Caco-2 (cell line): ENCODE measurements around the gene TMEM87A. TPM values are rescaled to one million over a fixed set of nuclear protein-coding genes. Genes with fewer than 3 reads are reported as not detected.

ENCODE experiments used
- BruUV-seq: library from RNA; stranded (reverse); fragments of 400-500 nt; replicated peaks from 2 replicates; lab custom pipeline; 2021; lab: Mats Ljungman, UMichigan
- CTCF ChIA-PET: fragments of 300-600 bp; sonication (Branson Sonifier 250); formaldehyde crosslinking; loops from one replicate; lab custom pipeline; 2022; ENCODE audit warnings: antibody characterized with exemption; lab: Charles Lee
- POLR2A ChIA-PET: fragments of 300-600 bp; sonication (Branson Sonifier 250); formaldehyde crosslinking; loops from one replicate; lab custom pipeline; 2022; ENCODE audit warnings: antibody characterized with exemption; lab: Charles Lee
- DNase-seq, 2 experiments: peaks; one replicate each; pipeline versions ENCODE4 v3.0.0 to v3.0.0-alpha.2; 2020 to 2022
- H3K27me3 ChIP-seq: replicated peaks from 2 replicates; pipeline ENCODE4 v1.6.0; 2011; ENCODE audit warnings: low read length; ENCODE audit not compliant: control insufficient read depth, insufficient read depth
- H3K36me3 ChIP-seq: 2 replicates; pipeline ENCODE4 v1.5.1; 2011; ENCODE audit warnings: low read length; ENCODE audit not compliant: control insufficient read depth, insufficient read depth
- H3K4me1 ChIP-seq: fragments of 250-450 bp; sonication (Bioruptor Pico); 2 replicates; pipeline ENCODE4 v1.5.1; 2020; ENCODE audit warnings: mild to moderate bottlenecking
- H3K4me3 ChIP-seq: 2 replicates; pipeline ENCODE4 v1.5.1; 2011; ENCODE audit warnings: low read depth, mild to moderate bottlenecking, control low read depth, low read length
- H3K9me3 ChIP-seq: fragments of 250-450 bp; sonication (Bioruptor Pico); 2 replicates; pipeline ENCODE4 v1.5.1; 2020; ENCODE audit warnings: mild to moderate bottlenecking, moderate library complexity
- H3K27ac Mint-ChIP-seq: one replicate; pipeline ENCODE4 v1.8.0; 2022; ENCODE audit warnings: mixed read lengths; ENCODE audit not compliant: unreplicated experiment
- H3K27me3 Mint-ChIP-seq: one replicate; pipeline ENCODE4 v1.8.0; 2022; ENCODE audit warnings: mixed read lengths; ENCODE audit not compliant: insufficient read depth, unreplicated experiment
- H3K36me3 Mint-ChIP-seq: one replicate; pipeline ENCODE4 v1.8.0; 2022; ENCODE audit warnings: mild to moderate bottlenecking, mixed read lengths; ENCODE audit not compliant: insufficient read depth, unreplicated experiment
- H3K4me1 Mint-ChIP-seq: one replicate; pipeline ENCODE4 v1.8.0; 2022; ENCODE audit warnings: low read depth, mixed read lengths; ENCODE audit not compliant: unreplicated experiment
- H3K4me3 Mint-ChIP-seq: one replicate; pipeline ENCODE4 v1.8.0; 2022; ENCODE audit warnings: mild to moderate bottlenecking, moderate library complexity, mixed read lengths; ENCODE audit not compliant: unreplicated experiment
- H3K9me3 Mint-ChIP-seq: one replicate; pipeline ENCODE4 v1.8.0; 2022; ENCODE audit warnings: mixed read lengths; ENCODE audit not compliant: unreplicated experiment
- intact Hi-C: fragments of 100-400 bp; cut with micrococcal nuclease; formaldehyde crosslinking; loops from one replicate; pipeline ENCODE4 v1.10.0; 2022; ENCODE audit not compliant: unreplicated experiment
- total RNA-seq: library from RNA; stranded (reverse); gene quantifications from 2 replicates; pipeline ENCODE4 v1.2.3, GENCODE V29; 2022
- TF ChIP-seq, protein P1 (sequence below), 2 experiments: fragments of 200-600 bp in 1 of 2; IDR thresholded peaks; 1 replicate in 1 of 2; 2 replicates in 1 of 2; pipeline versions ENCODE4 v1.5.1 to v1.8.0; 2011 to 2022; ENCODE audit warnings: antibody characterized with exemption in 1 of 2, control low read depth in 1 of 2, inconsistent platforms in 1 of 2, low read depth in 1 of 2, low read length in 1 of 2, mild to moderate bottlenecking in 1 of 2, moderate library complexity in 1 of 2; ENCODE audit not compliant: insufficient read depth in 1 of 2, severe bottlenecking in 1 of 2, unreplicated experiment in 1 of 2

Gene TMEM87A
- total RNA-seq, 1 experiment from 2014 or later: 38.4 TPM

DNA sequence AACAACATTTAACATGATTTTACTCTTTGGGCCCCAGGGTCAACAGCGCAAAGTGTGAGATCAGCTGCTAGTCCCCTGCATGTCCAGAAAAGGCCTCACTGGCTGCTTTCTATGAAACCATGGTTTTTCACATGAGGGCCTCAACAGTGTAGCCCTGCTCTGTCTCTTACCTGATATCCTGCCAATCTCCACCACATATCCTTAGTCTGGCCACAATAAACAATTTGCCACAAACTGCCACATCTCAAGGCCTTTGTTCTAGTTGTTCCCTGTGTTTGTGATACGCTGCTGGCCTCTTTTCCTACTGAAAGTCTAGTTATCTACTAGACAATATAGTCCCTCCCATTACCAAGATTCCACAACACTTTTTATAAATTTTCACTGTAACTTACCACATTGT is 82.9 kb downstream of the TMEM87A start:
- H3K9me3 ChIP-seq: no peaks in the 10 kb centered on the region
- Mint-ChIP-seq H3K9me3 (no peaks in the 10 kb centered on the region), H3K27ac (no peak overlapping the region), H3K4me1 (no peaks in the 10 kb centered on the region), H3K36me3 (peaks cover 17% of the 10 kb centered on the region), H3K27me3 (no peaks in the 10 kb centered on the region), H3K4me3 (no peak overlapping the region)
- no TSS peak for BruUV-seq
- H3K36me3 ChIP-seq: no peaks in the 10 kb centered on the region
- TF ChIP-seq, protein P1, sequence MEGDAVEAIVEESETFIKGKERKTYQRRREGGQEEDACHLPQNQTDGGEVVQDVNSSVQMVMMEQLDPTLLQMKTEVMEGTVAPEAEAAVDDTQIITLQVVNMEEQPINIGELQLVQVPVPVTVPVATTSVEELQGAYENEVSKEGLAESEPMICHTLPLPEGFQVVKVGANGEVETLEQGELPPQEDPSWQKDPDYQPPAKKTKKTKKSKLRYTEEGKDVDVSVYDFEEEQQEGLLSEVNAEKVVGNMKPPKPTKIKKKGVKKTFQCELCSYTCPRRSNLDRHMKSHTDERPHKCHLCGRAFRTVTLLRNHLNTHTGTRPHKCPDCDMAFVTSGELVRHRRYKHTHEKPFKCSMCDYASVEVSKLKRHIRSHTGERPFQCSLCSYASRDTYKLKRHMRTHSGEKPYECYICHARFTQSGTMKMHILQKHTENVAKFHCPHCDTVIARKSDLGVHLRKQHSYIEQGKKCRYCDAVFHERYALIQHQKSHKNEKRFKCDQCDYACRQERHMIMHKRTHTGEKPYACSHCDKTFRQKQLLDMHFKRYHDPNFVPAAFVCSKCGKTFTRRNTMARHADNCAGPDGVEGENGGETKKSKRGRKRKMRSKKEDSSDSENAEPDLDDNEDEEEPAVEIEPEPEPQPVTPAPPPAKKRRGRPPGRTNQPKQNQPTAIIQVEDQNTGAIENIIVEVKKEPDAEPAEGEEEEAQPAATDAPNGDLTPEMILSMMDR (IDR thresholded peaks at IDR 0.05; ENCODE audit: insufficient read depth in 1 of 2, low read depth in 1 of 2, low read length in 1 of 2, severe bottlenecking in 1 of 2, unreplicated experiment in 1 of 2): no peak
- intact Hi-C loops: no loop called here
- ChIA-PET POLR2A (no interaction called here), CTCF (no interaction called here)
- no peaks in the 10 kb centered on the region for H3K27me3 ChIP-seq
- H3K4me3 ChIP-seq: no peak overlapping the region
- no peak for DNase-seq
- no peaks in the 10 kb centered on the region for H3K4me1 ChIP-seq

DNA sequence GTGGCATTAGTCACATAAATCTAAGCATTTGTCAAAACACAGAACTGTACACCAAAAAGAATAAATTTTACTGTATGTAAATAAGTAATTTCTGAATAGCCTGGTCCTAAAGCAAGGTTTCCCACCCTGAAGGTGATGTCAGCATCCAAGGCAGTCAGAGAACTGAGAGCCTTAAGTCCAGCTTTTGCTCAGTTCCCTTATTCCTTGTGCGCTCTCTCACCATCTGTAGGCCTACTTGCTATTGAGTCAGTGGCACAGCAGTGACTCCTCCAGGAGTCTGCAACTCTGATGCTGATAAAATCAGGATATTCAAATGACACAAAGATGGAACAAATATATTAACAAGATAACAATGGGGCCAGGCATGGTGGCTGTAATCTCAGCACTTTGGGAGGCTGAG is 87.4 kb downstream of the TMEM87A start:
- Mint-ChIP-seq H3K9me3 (no peaks in the 10 kb centered on the region), H3K27ac (no peak overlapping the region), H3K4me1 (no peaks in the 10 kb centered on the region), H3K36me3 (peaks cover 37% of the 10 kb centered on the region), H3K27me3 (no peaks in the 10 kb centered on the region), H3K4me3 (no peak overlapping the region)
- POLR2A ChIA-PET: no interaction called here
- intact Hi-C loops: no loop called here
- no peaks in the 10 kb centered on the region for H3K27me3 ChIP-seq
- no peaks in the 10 kb centered on the region; the same call in 1 of the 2 replicates for H3K36me3 ChIP-seq
- CTCF ChIA-PET: no interaction called here
- BruUV-seq: no TSS peak
- H3K9me3 ChIP-seq: no peaks in the 10 kb centered on the region
- DNase-seq: no peak
- TF ChIP-seq, protein P1 (IDR thresholded peaks at IDR 0.05; ENCODE audit: insufficient read depth in 1 of 2, low read depth in 1 of 2, low read length in 1 of 2, severe bottlenecking in 1 of 2, unreplicated experiment in 1 of 2): no peak
- H3K4me1 ChIP-seq: no peaks in the 10 kb centered on the region
- H3K4me3 ChIP-seq: no peak overlapping the region

DNA sequence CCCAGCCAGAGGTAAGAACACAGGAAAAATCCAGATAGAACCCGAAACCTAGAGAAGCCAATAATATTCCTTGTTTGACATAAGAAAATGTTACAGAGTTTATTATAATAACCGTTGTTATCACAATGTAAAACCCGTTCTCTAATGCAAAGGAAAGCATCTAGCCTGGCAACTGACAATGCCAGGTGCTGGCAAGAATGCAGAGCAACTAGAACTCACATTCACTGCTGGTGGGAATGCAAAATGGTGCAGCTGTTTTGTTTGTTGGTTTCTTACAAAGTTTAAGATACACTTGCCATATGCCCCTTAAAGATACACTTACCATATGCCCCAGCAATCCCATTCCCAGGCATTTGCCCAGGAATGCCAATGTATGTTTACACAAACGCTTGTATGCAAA is 88.5 kb downstream of the TMEM87A start:
- Histone ChIP-seq H3K9me3 (no peaks in the 10 kb centered on the region), H3K36me3 (no peaks in the 10 kb centered on the region; the same call in 1 of the 2 replicates), H3K27me3 (no peaks in the 10 kb centered on the region), H3K4me1 (no peaks in the 10 kb centered on the region), H3K4me3 (no peak overlapping the region)
- no peak for DNase-seq
- POLR2A ChIA-PET: no interaction called here
- H3K9me3 Mint-ChIP-seq: no peaks in the 10 kb centered on the region
- intact Hi-C loops: no loop called here
- no peaks in the 10 kb centered on the region for H3K27me3 Mint-ChIP-seq
- TF ChIP-seq, protein P1 (IDR thresholded peaks at IDR 0.05; ENCODE audit: insufficient read depth in 1 of 2, low read depth in 1 of 2, low read length in 1 of 2, severe bottlenecking in 1 of 2, unreplicated experiment in 1 of 2): no peak
- BruUV-seq: no TSS peak
- H3K27ac Mint-ChIP-seq: no peak overlapping the region
- no peaks in the 10 kb centered on the region for H3K4me1 Mint-ChIP-seq
- peaks cover 38% of the 10 kb centered on the region for H3K36me3 Mint-ChIP-seq
- H3K4me3 Mint-ChIP-seq: no peak overlapping the region
- CTCF ChIA-PET: no interaction called here
